Mesenteric fat pad (tissue), 1 donor: Measurements from ENCODE around the gene MRPL28. TPM values are rescaled to one million over a fixed set of nuclear protein-coding genes. Genes with fewer than 3 reads are reported as not detected.

Experiments
- DNase-seq: peaks from one replicate; pipeline ENCODE4 v3.0.0-alpha.2; 2020; ENCODE audit warnings: low spot score
- total RNA-seq: library from RNA; stranded (reverse); fragmentation: NEBNext Ultra II Directional; extraction: Animal tissue kit (Norgen Biotek cat#: 25700); gene quantifications from one replicate; pipeline ENCODE4 v1.2.1, GENCODE V29; 2021
- donor health status: DM: yes; HTN: yes; CAD: no.

Gene MRPL28
- total RNA-seq, 1 donor from 2014 or later: 40.1 TPM

DNA sequence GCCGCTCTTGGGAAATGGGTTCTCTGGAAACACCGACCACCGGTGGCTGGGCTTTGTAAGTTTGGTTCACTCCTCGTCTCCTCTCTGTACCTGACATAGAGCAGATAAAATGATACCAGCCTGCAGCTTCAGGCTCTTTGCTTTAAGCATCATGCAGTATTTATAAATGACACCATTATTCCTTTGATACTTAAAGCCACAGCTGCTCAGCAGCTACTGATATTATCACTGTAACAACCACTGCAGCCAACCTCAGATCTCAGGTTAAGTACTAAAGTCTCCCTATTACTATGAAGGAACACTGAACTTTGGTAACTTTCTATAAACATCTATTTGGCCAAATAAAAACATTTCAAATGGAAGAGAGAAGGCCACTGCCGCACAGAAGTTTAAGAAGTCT, 52.8 kb downstream of the MRPL28 start:
- DNase-seq: no peak

Other genes starting within 250 kb of the MRPL28 start
- gene NPRL3, start 231.9 kb downstream of the MRPL28 start, total RNA-seq: 22.5 TPM
- gene HBZ, start 217.9 kb downstream of the MRPL28 start, total RNA-seq: not detected
- gene HBM, start 204.6 kb downstream of the MRPL28 start, total RNA-seq: not detected
- 248 TPM for gene HBA2, start 197.7 kb downstream of the MRPL28 start, total RNA-seq
- 275 TPM for gene HBA1, start 193.9 kb downstream of the MRPL28 start, total RNA-seq
- not detected for gene HBQ1, start 190.1 kb downstream of the MRPL28 start, total RNA-seq
- gene LUC7L, start 141.1 kb downstream of the MRPL28 start, total RNA-seq: 56.7 TPM
- gene FAM234A, start 135.7 kb downstream of the MRPL28 start, total RNA-seq: 90.6 TPM
- 21.4 TPM for gene RGS11, start 94.6 kb downstream of the MRPL28 start, total RNA-seq
- gene ARHGDIG, start 89.9 kb downstream of the MRPL28 start, total RNA-seq: 8.6 TPM
- gene PDIA2, start 87.4 kb downstream of the MRPL28 start, total RNA-seq: 2.2 TPM
- gene AXIN1, start 17.8 kb downstream of the MRPL28 start, total RNA-seq: 19.4 TPM
- gene PGAP6, start 11.4 kb upstream of the MRPL28 start, total RNA-seq: 39.0 TPM
- 139 TPM for gene NME4, start 26.7 kb upstream of the MRPL28 start, total RNA-seq
- 21.8 TPM for gene DECR2, start 31.3 kb upstream of the MRPL28 start, total RNA-seq
- 35.2 TPM for gene RAB11FIP3, start 55.1 kb upstream of the MRPL28 start, total RNA-seq
- 49.2 TPM for gene CAPN15, start 157.2 kb upstream of the MRPL28 start, total RNA-seq
- gene PRR35, start 189.9 kb upstream of the MRPL28 start, total RNA-seq: not detected
- 1.3 TPM for gene NHLRC4, start 196.5 kb upstream of the MRPL28 start, total RNA-seq
- gene PIGQ, start 199.4 kb upstream of the MRPL28 start, total RNA-seq: 32.4 TPM
- 17.3 TPM for gene RAB40C, start 219.5 kb upstream of the MRPL28 start, total RNA-seq